Panc1 (cell line): ENCODE data around the gene EEF2K.

Experiments used
- CTCF ChIP-seq: fragments of 450-650 bp; IDR thresholded peaks from 2 replicates; pipeline ENCODE4 v1.5.1; 2017; ENCODE audit warnings: mild to moderate bottlenecking
- POLR2AphosphoS5 ChIP-seq: IDR thresholded peaks from 2 replicates; pipeline ENCODE4 v1.6.1; 2012; ENCODE audit warnings: mild to moderate bottlenecking, low read depth, low read length, moderate library complexity
- REST ChIP-seq, 2 experiments: IDR thresholded peaks; 2 replicates each; pipeline ENCODE4 v1.6.1; 2011 to 2012; ENCODE audit warnings: low read depth in 2 of 2, control low read depth in 1 of 2, low read length in 1 of 2, mild to moderate bottlenecking in 1 of 2, moderate library complexity in 1 of 2; ENCODE audit not compliant: insufficient read depth in 1 of 2
- TCF7L2 ChIP-seq: IDR thresholded peaks from 2 replicates; pipeline ENCODE4 v1.6.1; 2011; ENCODE audit warnings: mild to moderate bottlenecking, low read depth, low read length, inconsistent platforms

GRCh38 chr16:22181843-22182242, 24.2 kb upstream of the EEF2K start:
- TF ChIP-seq CTCF: no peak
- TF ChIP-seq REST (IDR thresholded peaks at IDR 0.05; ENCODE audit: insufficient read depth in 1 of 2, low read depth in 2 of 2, low read length in 1 of 2): no peak
- TF ChIP-seq POLR2AphosphoS5: no peak
- TF ChIP-seq TCF7L2: no peak
